ENCODE data around the gene NDUFAF5.

The NDUFAF5 gene

DNA sequence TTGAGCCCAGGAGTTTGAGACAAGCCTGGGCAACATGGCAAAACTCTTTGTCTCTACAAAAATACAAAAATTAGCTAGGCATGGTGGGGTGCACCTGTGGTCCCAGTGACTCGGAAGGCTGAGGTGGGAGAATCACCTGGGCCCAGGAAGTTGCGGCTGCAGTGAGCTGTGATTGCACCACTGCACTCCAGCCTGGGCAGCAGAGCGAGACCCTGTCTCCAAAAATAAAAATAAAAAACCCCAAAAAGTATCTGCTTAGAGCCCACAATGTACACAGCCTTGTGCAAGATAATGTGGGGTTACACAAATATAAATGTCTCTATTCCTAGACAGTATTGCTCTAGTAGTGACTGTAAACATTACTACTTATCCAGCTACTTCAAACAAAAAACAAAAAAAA, 6.0 kb upstream of the NDUFAF5 start:
- no peak for DNase-seq

DNA sequence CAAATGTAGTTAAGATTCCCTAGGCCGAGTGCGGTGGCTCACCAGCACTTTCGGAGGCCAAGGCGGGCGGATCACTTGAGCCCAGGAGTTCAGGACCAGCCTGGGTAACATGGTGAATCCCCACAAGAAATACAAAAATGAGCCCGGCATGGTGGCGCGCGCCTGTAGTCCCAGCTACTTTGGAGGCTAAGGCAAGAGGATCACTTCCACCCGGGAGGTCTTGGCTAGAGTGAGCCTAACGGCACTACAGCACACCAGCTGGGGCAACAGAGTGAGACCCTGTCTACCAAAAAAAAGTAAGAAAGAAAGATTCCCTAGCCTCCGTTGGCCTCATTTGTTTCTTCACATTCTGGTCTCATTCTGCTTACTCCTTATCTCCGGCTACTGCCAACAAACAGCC, 1.3 kb upstream of the NDUFAF5 start:
- DNase-seq, result no peak

DNA sequence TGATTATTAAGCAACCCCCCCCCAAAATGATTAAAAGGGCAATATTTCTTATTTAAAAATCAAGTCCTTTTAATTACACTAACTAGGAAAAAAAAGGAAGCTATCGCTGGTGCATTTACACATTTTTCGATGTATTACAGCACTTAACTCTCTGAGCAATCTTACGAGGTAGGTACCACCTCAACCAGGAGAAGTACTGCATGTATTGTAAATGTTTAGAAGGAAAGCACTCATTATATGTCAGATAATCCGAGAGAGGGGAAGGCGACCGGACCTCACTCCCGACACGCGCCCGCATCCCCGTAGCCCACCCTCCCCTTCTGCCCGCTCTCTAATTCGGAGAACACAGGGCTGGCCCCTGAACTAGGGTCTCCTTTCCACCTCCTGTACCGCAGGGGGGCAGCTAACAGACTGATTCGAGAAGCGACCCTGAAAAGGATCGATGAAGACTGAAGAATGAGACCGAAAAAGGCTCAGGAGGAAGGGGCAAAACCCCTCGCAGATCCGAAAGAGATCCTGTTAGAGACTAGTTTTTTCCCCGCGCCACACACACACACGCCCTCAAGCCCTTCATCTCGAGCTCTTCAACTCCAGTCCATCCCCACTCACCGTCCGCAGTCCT, 446 bp upstream of the NDUFAF5 start:
- no peak for DNase-seq

DNA sequence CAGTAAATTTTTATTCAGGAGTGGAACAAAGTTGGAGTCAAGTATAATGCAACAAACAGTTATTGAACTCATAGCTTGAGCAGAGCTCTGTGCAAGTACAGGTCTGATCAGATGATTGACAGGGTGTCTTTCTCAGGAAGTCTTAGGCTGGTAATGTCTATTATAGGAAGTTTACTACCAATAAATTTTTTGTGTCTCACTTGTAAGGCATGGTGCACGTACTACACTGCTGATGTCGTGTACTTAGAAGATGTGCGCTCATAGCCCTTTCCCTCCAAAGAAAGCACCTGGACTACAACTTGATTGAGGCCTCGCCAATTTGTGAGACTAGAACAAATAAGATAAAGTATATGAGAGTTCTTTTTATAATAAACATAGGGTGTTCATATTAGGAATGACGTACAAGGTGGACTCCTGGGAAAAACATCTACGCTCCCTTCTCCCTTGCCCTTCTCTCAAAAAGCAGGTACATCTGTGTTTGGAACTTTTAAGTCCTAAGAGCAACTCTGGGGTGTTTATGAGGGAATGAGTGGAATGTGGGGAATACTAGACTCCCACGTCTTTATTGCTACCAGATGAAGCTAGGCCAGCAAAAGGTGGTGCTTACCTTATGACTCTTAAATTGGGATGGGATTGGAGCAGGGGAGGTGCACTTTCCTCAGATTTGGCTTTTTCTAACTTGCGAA, 1.5 kb downstream of the NDUFAF5 start:
- no peak for DNase-seq

DNA sequence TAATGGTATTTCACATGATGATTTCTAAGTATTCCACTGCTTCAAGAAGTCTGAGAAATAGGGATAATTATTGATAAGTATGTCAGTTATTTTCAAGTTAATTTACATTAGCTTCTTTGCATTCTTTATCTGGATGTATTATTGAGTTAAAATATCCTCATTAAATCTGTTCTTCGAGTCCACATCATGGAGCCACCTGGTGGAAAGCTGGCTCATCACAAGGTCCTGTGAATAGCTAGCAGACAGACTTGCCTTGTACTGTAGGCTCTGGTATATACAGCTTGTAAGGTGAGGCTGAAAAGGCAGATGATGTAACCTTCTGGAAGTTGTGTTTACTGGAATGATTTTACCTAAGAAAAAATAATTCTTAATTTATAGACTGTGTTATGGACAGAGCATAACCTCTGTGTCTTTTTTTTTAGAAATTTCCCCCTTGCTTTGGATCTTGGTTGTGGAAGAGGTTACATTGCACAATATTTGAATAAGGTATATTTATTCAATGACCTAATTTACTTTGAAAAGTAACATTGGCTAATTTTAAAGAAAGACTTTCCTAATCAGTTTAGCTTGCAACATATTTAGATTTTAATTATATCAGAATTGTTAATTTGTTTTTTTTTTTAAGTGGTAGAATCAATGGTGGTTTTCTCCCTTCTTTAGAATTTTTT, 3.5 kb downstream of the NDUFAF5 start:
- DNase-seq, result no peak

DNA sequence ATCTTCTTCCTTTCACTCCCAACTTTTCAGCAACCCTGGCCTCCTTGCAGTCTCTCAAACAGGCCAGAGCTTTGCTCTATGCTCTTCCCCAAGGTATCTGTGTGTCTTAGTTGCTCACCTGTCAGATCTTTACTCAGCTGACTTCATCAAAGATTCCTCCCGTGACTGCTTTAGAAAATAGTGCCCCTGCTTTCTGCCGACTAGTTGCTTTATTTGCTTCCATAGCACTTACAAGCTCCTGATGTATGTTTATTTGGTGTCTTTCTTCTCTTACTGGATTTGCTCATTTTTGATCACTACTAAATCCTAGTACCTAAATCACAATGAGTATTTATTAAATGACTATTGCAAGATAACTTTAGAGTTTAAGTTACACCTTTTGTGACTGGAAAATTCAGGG, 5.9 kb downstream of the NDUFAF5 start:
- DNase-seq, result no peak

DNA sequence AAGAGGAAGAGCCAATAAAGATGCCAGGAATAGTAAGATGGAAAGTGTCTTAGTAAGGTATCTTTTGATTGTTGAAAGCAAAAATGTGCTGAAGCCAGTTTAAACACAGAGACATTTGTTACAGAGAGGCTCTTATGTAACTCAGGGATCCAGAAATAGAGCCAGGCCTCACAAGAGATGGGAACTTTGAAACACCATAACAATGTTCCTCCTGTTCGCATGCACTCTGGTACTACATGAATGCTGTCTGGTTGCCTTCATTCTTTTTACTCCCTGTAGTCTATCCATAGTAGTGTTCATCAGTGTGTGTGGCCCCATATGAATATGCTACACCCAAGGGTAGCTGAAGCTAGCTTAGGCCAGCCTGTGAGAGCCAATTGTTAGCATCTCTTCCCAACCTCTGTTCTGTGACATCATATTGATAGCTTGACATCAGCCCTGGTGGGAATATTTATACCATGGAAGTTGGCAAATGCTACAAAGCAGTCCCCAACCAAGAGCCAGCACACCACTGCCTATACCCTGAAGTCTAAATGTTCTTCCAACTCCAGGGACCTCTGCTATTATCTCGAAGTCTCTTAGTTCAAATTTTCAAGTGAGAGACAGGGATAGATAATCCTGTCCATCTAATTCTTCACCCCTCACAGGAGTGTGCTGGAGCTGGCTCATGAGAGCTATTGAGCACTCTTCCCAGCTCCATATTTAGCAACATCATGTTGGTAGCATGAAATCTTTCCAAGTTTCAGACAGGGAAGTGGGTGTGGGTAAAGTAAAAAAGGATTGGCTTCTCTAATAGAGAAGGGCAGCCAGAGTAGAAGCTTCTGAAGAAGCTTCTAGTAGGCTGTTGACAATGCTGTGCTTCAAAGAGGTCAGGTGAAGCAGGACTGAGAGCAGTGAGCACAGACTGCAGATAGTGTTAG, 7.0 kb downstream of the NDUFAF5 start:
- DNase-seq, result no peak

DNA sequence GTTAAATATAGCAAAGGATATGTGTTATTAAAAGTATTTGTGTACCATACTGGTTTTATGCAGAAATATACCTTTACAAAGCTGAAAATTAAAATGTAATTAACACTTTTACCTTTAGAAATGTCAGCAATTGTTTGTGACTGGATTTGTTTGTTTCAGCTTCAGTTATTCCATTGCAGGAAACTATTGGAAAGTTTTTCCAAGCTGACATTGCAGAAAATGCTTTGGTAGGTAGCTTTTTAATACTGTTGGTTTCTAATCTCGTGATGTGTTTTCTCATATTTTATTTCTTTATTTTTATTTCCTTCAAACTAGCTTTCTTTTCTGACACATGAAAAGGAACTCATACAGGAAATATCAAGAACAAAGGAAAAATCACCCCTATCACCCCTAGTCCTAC, 8.2 kb downstream of the NDUFAF5 start:
- no peak for DNase-seq

DNA sequence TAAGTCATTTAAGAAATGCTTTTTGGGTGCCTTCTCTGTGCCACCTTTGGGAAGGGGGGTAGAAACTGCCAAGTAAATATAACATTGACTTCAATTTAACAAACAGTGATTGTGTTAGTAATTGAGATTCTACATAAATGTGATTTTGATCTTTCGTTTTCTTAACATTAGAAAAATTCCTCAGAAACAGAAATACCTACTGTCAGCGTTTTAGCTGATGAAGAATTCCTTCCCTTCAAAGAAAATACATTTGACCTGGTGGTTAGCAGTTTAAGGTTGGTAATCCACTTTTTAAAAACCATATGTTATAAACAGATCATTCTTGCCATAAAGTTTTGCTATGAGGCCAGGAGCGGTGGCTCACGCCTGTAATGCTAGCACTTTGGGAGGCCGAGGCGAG, 9.8 kb downstream of the NDUFAF5 start:
- DNase-seq, result no peak

DNA sequence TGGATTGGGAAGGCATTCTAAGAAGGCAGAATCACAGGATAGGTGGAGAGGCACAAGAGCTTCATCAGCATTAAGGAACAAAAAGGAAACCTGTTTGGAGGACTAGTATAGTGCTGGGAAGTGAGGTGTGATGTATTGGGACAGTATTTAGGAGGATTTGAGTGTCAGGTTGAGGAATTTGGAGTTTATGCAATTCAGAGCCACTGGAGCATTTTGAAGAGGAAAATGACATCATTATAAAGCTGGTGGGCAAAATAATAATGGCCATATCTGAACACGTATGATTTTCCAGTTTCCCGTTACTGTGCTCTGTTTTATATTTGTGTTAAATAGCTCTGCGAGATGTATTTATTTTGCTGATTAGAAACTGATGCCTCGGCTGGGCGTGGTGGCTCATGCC, 14.2 kb downstream of the NDUFAF5 start:
- DNase-seq, result no peak

DNA sequence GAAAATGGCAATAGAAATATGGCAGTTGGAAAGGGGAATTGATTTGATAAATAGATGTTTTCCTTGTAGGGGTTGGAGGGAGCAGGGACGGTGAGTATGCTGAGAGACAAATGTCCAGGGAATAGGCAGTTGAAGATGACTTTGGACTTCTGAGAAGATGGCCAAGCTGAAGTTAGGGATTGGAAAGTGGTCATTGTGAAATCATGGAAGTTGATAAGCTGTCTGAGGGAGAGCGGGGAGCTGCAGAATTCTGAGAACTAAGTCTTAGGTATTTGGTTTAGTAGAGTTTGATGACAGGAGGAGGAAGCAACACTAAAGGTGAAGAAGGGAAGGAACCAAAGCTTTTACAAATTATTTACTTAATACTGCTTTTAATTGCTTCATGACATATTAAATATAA, 15.1 kb downstream of the NDUFAF5 start:
- DNase-seq, result no peak

DNA sequence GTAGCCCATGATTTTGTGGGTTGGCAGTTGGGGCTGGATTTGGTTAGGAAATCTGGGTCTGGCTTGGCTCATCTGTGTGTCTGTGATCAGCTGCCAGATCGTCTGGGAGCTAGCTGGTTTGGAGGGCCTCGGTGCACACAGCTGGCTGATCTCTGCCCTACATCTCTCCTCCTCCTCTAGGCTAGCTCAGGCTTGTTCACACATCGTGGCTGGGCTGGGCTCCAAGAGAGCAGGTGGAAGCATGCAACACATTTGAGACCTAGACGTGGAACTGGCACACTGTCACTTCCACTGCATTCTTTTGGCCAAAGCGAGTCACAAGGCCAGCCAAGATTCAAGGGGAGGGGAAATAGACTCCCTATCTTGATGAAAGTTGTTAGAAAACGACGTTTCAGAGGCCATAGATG, 15.9 kb downstream of the NDUFAF5 start:
- DNase-seq, result no peak

DNA sequence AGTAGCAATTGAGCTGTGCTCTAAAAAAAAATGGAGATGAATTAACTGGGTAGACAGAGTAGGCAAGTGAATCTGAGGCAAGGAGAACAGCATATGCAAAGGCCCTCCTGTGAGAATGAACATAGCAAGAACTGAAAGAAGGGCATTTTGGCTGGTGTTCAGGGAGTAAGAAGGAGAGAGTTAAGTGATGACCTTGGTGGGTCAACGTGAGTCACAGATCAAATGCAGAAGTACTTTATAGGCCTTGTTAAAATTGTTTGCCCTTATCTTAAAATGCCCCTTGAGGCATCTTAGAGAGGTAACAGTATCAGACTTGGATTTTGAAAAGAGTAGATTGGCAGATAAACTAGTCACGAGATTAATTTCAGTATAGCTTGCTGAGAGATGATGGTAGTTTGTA, 24.5 kb downstream of the NDUFAF5 start:
- no peak for DNase-seq

DNA sequence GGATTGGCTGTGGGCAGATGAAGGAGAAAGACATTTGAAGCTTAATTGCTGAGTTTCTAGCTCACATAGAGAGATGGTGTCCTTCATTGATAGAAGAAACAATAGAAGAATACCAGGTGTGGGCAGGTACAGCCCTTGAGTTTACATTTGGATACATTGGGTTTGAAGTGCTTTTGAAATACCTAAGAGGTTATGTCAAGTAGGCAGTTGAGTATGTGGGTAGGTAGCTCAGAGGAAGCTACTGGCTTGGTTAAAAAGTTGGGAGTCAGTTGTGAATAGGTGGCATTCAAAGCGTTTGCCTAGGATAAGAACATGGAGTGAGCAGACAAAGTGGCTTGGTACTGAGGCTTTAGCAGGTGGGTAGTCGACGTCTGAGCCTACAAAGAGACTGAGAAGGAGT, 25.0 kb downstream of the NDUFAF5 start:
- DNase-seq, result no peak

DNA sequence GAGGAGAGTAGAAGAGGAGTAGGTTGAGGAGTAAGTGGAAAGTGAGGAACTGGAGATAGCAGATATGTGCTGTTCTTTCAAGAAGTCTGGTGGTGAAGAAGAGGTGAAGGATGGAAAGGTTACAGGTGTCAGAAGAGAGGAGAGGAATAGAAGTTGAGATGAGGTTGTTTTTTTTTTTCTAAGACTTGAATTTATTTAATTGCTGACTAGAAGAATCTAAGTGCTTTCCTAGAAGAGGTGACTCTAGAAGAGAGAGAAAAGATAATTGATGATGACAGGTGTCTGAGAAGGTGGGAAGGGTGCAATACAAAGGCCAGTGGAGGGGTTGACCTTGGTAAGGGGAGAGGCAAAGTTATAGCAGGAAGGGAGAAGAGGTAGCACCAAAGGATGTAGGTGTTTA, 25.6 kb downstream of the NDUFAF5 start:
- no peak for DNase-seq

DNA sequence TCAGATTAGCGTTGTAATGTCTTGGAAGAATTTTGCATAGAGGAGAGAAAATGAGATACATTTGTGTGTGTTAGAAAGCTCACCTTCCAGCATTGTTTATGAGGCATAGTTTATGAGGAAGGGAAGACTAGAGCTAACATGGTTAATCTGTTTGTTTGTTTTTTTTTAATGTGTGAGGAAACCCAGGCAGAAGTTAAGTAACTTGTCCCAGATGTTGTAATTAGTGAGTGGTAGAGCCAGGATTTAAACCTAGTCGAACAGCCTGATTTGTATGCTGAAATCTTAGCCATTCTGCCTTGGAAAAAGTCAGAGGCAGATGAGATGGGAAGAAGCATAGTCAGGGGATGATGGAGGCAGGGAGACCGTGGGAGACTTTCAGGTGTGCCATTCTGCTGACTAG, 29.1 kb downstream of the NDUFAF5 start:
- no peak for DNase-seq

DNA sequence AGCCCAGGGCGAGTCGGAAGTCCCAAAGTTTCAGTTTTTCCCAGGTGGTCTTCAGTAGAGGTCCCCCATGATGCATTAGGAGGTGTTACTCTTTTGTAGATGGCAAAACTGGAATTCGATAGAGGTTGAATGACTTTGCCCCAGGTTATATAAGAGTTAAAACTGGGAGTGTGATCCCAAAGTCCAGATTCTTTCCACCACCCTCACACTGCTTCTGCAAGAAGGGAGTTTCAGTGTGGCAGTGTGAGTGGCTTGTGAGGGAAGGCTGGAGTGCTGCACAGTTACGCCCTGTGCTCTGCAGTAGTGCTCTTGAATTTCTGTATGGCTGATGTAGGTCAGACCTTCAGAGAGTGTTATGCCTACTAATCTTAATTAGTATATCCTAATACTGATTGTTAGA, 29.8 kb downstream of the NDUFAF5 start:
- no peak for DNase-seq

DNA sequence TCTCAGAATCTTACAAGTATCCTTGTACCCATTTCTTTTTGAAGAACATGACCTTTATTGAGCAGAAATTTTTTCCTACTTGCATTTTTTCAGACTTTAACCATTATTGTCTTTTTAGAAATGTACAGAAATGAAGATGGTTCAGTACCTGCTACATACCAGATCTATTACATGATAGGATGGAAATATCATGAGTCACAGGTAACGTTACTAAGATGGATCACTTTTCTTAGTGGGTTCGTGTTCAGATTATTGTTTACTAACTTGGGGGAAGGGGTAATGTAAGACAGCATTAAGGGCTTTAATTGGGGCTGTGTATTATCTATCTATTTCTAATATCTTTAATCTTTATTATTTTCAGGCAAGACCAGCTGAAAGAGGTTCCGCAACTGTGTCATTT, 31.9 kb downstream of the NDUFAF5 start:
- no peak for DNase-seq

DNA sequence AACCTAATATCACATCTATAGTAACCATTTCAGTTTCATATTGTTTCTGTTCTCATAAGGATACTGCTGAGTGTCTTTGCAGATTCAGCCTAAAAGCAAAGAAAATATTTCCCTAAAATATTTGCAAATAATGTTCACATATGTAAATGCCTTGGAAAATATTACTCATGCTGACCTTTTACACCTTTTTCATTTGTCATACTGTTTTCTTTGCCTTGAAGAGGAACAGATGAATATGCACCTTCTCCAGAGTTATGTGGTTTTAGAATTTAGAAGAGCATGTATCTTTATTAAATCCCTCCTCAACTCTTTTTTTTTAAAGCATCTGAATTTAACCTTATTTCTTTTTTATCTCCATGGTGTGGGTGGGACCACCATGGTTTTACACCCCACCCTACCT, 32.5 kb downstream of the NDUFAF5 start:
- DNase-seq, result no peak

DNA sequence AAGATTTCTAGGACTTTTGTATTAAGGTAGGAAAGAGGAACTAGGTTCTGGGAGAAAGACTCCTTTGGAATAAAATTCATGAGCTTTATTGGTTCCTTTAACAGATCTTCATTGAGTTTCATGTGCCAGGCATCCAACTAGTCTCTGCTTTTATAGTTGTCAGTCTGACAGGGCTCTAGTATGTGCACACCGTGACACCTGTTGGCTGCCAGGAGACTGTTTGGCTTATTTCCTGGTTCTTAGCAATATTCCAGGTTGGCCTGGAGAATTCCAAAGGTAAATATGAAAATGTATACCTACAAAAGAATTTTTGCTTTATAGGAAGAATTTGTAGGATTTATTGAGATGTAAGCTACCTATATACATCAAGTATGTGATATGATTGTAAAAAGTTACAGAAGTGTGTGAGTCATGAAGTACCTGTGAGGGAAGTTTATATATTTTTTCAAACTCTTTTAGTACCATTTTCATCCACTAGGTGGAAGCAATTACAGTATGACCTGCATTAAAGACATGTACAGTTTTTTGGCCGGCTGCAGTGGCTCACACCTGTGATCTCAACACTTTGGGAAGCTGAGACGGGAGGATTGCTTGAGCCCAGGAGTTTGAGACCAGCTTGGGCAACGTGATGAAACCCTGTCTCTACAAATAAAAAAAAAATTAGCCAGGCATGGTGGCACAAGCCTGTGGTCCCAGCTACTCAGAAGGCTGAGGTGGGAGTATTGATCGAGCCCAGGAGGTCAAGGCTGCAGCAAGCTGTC, 35.2 kb downstream of the NDUFAF5 start:
- DNase-seq, result no peak

DNA sequence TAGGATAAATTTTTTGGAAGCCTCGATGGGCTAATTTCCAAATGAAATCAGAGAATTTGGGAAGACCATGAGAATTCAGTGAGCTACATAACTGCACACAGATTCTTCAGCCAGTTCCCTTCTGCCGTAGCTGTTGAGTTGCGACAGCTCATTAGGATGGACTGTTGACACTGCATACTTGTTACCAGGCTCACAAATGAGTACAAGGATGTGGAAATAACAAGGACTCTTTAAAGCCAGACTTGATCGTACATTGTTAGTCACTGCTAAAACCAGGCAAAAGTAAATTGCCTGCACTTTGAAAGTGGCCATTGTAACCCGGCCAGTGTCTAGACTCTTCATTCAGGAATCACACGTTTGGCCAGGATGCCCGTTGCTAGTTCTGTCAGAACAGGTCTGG, 37.0 kb downstream of the NDUFAF5 start:
- no peak for DNase-seq

DNA sequence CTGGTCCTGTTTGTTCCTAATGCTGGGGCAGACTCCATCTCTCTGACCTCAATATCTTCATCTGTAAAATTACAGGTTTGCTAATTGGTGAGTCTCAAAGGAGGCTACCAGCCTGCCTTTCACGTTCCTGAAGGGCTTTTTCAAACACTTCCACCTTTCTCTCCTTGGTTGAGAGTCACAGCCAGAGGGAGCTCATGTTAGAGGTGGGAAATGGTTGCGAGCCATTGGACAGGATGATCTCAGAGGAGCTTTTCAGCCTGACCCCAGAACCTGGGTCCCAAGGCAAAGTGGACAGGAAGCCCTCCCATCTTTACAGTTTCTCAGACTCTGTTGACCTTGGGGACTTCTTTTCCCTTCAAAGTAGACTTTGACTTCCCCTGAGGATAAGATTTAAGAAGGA, 37.6 kb downstream of the NDUFAF5 start:
- DNase-seq, result no peak

DNA sequence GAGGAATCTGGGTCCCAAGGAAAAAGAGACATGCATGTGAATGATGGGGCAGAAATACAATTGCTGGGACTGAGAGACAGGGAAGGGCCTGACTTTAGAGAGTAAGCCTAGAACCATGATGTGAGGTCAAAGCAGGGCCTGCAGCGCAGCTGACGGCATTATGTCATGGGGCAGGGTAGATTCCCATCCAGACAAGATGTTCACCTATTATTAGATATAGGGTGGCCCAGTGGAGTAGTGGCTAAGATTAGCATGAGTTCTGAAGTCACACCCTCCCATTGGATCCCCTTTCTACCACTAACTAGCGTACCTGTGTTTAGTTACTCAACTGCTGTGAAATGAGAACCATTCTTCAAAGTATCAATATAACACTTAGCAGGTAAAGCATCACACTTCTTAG, 39.6 kb downstream of the NDUFAF5 start:
- DNase-seq, result no peak
